Brain microvascular endothelial cell (primary cell): ENCODE data around the gene RPUSD3.

ENCODE experiments used
- DNase-seq: peaks from one replicate; pipeline ENCODE4 v3.0.0-alpha.2; 2020
- H3K27ac ChIP-seq: fragments of 250-450 bp; sonication (Bioruptor Pico); 2 replicates; pipeline ENCODE4 v1.5.1; 2020; ENCODE audit warnings: mild to moderate bottlenecking, moderate library complexity
- H3K27me3 ChIP-seq: fragments of 250-450 bp; sonication (Bioruptor Pico); replicated peaks from 2 replicates; pipeline ENCODE4 v1.5.1; 2020; ENCODE audit warnings: mild to moderate bottlenecking
- H3K36me3 ChIP-seq: fragments of 250-450 bp; sonication (Bioruptor Pico); replicated peaks from 2 replicates; pipeline ENCODE4 v1.5.1; 2020; ENCODE audit warnings: mild to moderate bottlenecking
- H3K4me3 ChIP-seq: 2 replicates; pipeline ENCODE4 v1.5.1; 2011; ENCODE audit warnings: low read depth, mild to moderate bottlenecking, control low read depth, low read length, moderate library complexity
- in situ Hi-C: cut with HindIII; loops from 2 replicates; pipeline ENCODE4 v1.10.0; 2017; ENCODE audit warnings: low sequenced_read_pairs, low pct_ligation_motif_present
- TF ChIP-seq, protein P1 (sequence below): IDR thresholded peaks from 2 replicates; pipeline ENCODE4 v1.5.1; 2011; ENCODE audit warnings: low read depth, mild to moderate bottlenecking, moderate library complexity, low read length, control low read depth, inconsistent platforms; ENCODE audit errors: missing control alignments

Gene RPUSD3

GRCh38 chr3:9887480-9887879 lies 43.7 kb upstream of the RPUSD3 start:
- no peak overlapping the region for H3K27ac ChIP-seq
- H3K36me3 ChIP-seq: peaks cover 2% of the 10 kb centered on the region
- no peaks in the 10 kb centered on the region for H3K27me3 ChIP-seq
- TF ChIP-seq, protein P1, sequence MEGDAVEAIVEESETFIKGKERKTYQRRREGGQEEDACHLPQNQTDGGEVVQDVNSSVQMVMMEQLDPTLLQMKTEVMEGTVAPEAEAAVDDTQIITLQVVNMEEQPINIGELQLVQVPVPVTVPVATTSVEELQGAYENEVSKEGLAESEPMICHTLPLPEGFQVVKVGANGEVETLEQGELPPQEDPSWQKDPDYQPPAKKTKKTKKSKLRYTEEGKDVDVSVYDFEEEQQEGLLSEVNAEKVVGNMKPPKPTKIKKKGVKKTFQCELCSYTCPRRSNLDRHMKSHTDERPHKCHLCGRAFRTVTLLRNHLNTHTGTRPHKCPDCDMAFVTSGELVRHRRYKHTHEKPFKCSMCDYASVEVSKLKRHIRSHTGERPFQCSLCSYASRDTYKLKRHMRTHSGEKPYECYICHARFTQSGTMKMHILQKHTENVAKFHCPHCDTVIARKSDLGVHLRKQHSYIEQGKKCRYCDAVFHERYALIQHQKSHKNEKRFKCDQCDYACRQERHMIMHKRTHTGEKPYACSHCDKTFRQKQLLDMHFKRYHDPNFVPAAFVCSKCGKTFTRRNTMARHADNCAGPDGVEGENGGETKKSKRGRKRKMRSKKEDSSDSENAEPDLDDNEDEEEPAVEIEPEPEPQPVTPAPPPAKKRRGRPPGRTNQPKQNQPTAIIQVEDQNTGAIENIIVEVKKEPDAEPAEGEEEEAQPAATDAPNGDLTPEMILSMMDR: no peak
- no peak overlapping the region for H3K4me3 ChIP-seq
- in situ Hi-C loops: no loop called here
- no peak for DNase-seq

DNA sequence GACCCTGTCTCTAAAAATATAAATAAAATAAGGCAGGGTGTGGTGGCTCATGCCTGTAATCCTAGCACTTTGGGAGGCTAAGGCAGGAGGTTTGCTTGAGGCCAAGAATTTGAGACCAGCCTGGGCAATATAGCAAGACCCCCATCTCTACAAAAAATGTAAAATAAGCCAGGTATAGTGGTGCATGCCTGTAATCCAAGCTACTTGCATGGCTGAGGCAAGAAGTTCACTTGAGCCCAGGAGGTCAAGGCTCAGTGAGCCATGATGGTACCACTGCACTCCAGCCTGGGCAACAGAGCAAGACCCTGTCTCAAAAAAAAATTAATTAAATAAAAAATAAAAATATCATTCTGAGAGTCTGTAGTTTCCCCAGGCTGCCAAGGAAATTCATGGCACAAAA lies 42.5 kb upstream of the RPUSD3 start:
- in situ Hi-C loops: no loop called here
- Histone ChIP-seq H3K27ac (no peak overlapping the region), H3K27me3 (no peaks in the 10 kb centered on the region), H3K36me3 (peaks cover 2% of the 10 kb centered on the region), H3K4me3 (no peak overlapping the region)
- DNase-seq: no peak
- TF ChIP-seq, protein P1: no peak

DNA sequence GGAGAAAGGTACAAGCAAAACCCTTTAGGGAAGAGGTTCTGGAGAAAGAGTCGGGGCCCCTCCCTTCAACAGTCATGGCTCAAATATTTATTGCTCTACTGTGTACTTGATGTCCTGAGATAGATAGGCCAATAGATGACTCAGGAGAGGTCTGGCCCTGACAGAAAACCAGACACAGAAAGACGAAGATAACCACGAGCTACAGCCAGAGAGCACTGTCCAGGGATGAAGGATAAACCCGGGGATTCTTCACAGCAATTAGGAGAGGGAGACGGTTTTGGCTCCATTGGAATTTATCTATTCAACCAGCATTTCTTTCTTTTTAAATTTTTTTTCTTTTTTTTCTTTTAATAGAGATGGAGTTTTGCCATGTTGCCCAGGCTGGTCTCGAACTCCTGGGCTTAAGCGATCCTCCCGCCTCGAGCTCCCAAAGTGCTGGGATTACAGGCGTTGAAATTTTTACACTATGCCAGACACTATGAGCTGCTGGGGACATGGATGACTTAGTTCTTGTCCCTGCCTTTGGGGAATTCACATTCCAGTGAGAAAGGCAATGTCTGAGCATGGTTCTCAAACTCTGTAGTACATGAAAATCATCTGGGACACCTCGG lies 40.9 kb upstream of the RPUSD3 start:
- Histone ChIP-seq H3K27ac (peak overlapping the region; percentile 82), H3K4me3 (no peak overlapping the region), H3K36me3 (no peaks in the 10 kb centered on the region), H3K27me3 (no peaks in the 10 kb centered on the region)
- TF ChIP-seq, protein P1: no peak
- in situ Hi-C loops: no loop called here
- DNase-seq: peak; percentile 92

DNA sequence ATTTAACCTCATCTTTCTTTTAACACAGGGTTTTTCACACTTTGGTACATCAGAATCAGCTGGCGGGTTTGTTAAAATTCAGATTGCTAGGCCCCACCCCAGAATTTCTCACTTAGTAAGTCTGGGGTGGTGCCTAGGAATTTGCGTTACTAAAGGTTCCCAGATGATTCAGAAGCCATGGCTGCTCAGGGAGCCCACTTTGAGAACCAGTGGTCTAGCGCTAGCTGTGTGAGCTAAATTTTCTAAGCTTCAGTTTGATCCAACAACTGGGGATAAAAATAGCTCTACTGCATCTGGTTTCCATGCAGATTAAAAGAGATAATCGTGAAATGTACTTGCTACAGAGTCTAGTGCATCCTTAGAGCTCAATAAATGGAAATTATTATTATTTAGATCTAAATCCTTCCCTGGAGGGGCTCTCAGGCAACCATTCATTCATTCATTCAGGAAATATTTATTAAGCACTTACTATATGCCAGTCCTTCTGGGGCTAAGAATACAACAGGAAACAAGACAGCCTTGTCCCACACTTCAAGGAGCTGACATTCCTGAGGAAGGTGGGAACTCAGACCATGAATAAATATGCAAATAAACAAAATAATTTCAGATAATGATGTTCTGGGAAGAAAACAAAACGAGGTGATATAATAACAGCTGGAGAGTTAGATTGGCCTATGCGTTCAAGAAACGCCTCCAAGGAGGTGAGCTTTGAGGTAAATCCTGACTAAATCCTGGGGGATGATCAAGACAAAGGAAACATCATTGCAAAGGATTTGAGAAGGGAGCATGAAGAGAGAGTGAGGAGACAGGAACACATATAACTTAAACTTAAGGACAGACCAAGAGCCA lies 40.1 kb upstream of the RPUSD3 start:
- no peak overlapping the region for H3K4me3 ChIP-seq
- in situ Hi-C loops: no loop called here
- H3K27ac ChIP-seq: peak overlapping the region; percentile 82
- peak; percentile 45 for DNase-seq
- TF ChIP-seq, protein P1: no peak
- no peaks in the 10 kb centered on the region for H3K36me3 ChIP-seq
- H3K27me3 ChIP-seq: no peaks in the 10 kb centered on the region

DNA sequence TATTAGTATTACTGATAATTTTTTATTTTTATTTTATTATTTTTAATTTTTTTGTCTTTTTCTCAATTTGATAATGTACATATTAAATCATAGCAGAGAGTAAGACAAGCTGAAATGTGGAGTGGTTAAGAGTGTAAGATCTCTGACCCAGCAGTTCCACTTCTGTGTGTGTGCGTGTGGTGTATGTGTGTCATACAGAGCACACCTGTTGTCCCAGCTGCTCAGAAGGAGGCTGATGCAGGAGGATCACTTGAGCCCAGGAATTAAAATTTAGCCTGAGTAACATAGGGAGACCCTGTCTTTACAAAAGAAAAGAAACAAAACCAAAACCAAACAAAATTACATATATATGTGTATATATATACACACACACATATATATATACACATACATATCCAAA lies 37.6 kb upstream of the RPUSD3 start:
- TF ChIP-seq, protein P1: no peak
- no peaks in the 10 kb centered on the region for H3K36me3 ChIP-seq
- H3K27me3 ChIP-seq: no peaks in the 10 kb centered on the region
- in situ Hi-C loops: no loop called here
- H3K27ac ChIP-seq: no peak overlapping the region
- DNase-seq: no peak
- no peak overlapping the region for H3K4me3 ChIP-seq
